Measurements from ENCODE around the gene KCTD19.

DNA sequence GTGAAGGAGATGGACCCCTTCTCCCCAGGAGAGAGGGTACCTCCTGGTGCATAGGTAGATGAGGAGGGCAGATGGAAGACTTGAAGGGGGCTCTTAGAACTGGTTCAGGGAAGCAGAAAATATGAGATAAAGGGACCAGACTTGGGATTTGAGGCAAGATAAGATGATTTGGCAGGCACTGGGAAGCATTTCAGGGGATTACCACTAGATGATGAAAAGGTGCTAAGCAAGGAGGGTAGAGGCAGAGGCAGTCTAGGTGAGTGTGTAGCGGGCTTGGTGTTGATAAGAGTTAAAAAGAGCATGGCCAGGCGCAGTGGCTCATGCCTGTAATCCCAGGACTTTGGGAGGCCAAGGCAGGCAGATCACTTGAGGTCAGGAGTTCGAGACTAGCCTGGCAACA, 63.3 kb downstream of the KCTD19 start:
- TF ChIP-seq FOXK1 (CRISPR knock-in tag; IDR thresholded peaks at IDR 0.05) (no peak), TEAD1 (CRISPR knock-in tag; IDR thresholded peaks at IDR 0.05) (no peak), SP1 (CRISPR knock-in tag; conservative IDR thresholded peaks at IDR 0.05) (no peak), ELF4 (CRISPR knock-in tag; IDR thresholded peaks at IDR 0.05; ENCODE audit: low read depth) (no peak), NFATC4 (CRISPR knock-in tag; IDR thresholded peaks at IDR 0.05) (no peak), PRRX2 (CRISPR knock-in tag; IDR thresholded peaks at IDR 0.05) (no peak), ZNF138 (CRISPR knock-in tag; conservative IDR thresholded peaks at IDR 0.05) (no peak), IRF2 (CRISPR knock-in tag; IDR thresholded peaks at IDR 0.05; ENCODE audit: borderline replicate concordance, low read depth) (no peak)
- TF ChIP-seq, protein P1, sequence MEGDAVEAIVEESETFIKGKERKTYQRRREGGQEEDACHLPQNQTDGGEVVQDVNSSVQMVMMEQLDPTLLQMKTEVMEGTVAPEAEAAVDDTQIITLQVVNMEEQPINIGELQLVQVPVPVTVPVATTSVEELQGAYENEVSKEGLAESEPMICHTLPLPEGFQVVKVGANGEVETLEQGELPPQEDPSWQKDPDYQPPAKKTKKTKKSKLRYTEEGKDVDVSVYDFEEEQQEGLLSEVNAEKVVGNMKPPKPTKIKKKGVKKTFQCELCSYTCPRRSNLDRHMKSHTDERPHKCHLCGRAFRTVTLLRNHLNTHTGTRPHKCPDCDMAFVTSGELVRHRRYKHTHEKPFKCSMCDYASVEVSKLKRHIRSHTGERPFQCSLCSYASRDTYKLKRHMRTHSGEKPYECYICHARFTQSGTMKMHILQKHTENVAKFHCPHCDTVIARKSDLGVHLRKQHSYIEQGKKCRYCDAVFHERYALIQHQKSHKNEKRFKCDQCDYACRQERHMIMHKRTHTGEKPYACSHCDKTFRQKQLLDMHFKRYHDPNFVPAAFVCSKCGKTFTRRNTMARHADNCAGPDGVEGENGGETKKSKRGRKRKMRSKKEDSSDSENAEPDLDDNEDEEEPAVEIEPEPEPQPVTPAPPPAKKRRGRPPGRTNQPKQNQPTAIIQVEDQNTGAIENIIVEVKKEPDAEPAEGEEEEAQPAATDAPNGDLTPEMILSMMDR (IDR thresholded peaks at IDR 0.05) = no peak
- TF ChIP-seq, protein P2, sequence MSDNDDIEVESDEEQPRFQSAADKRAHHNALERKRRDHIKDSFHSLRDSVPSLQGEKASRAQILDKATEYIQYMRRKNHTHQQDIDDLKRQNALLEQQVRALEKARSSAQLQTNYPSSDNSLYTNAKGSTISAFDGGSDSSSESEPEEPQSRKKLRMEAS (CRISPR knock-in tag; IDR thresholded peaks at IDR 0.05) = no peak
- TF ChIP-seq, protein P3, sequence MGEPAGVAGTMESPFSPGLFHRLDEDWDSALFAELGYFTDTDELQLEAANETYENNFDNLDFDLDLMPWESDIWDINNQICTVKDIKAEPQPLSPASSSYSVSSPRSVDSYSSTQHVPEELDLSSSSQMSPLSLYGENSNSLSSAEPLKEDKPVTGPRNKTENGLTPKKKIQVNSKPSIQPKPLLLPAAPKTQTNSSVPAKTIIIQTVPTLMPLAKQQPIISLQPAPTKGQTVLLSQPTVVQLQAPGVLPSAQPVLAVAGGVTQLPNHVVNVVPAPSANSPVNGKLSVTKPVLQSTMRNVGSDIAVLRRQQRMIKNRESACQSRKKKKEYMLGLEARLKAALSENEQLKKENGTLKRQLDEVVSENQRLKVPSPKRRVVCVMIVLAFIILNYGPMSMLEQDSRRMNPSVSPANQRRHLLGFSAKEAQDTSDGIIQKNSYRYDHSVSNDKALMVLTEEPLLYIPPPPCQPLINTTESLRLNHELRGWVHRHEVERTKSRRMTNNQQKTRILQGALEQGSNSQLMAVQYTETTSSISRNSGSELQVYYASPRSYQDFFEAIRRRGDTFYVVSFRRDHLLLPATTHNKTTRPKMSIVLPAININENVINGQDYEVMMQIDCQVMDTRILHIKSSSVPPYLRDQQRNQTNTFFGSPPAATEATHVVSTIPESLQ (CRISPR knock-in tag; IDR thresholded peaks at IDR 0.05) = no peak
- TF ChIP-seq, protein P4, sequence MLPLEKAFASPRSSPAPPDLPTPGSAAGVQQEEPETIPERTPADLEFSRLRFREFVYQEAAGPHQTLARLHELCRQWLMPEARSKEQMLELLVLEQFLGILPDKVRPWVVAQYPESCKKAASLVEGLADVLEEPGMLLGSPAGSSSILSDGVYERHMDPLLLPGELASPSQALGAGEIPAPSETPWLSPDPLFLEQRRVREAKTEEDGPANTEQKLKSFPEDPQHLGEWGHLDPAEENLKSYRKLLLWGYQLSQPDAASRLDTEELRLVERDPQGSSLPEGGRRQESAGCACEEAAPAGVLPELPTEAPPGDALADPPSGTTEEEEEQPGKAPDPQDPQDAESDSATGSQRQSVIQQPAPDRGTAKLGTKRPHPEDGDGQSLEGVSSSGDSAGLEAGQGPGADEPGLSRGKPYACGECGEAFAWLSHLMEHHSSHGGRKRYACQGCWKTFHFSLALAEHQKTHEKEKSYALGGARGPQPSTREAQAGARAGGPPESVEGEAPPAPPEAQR (CRISPR knock-in tag; IDR thresholded peaks at IDR 0.05) = no peak
- TF ChIP-seq, protein P5, sequence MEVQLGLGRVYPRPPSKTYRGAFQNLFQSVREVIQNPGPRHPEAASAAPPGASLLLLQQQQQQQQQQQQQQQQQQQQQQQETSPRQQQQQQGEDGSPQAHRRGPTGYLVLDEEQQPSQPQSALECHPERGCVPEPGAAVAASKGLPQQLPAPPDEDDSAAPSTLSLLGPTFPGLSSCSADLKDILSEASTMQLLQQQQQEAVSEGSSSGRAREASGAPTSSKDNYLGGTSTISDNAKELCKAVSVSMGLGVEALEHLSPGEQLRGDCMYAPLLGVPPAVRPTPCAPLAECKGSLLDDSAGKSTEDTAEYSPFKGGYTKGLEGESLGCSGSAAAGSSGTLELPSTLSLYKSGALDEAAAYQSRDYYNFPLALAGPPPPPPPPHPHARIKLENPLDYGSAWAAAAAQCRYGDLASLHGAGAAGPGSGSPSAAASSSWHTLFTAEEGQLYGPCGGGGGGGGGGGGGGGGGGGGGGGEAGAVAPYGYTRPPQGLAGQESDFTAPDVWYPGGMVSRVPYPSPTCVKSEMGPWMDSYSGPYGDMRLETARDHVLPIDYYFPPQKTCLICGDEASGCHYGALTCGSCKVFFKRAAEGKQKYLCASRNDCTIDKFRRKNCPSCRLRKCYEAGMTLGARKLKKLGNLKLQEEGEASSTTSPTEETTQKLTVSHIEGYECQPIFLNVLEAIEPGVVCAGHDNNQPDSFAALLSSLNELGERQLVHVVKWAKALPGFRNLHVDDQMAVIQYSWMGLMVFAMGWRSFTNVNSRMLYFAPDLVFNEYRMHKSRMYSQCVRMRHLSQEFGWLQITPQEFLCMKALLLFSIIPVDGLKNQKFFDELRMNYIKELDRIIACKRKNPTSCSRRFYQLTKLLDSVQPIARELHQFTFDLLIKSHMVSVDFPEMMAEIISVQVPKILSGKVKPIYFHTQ (CRISPR knock-in tag; IDR thresholded peaks at IDR 0.05) = no peak
- TF ChIP-seq, protein P6, sequence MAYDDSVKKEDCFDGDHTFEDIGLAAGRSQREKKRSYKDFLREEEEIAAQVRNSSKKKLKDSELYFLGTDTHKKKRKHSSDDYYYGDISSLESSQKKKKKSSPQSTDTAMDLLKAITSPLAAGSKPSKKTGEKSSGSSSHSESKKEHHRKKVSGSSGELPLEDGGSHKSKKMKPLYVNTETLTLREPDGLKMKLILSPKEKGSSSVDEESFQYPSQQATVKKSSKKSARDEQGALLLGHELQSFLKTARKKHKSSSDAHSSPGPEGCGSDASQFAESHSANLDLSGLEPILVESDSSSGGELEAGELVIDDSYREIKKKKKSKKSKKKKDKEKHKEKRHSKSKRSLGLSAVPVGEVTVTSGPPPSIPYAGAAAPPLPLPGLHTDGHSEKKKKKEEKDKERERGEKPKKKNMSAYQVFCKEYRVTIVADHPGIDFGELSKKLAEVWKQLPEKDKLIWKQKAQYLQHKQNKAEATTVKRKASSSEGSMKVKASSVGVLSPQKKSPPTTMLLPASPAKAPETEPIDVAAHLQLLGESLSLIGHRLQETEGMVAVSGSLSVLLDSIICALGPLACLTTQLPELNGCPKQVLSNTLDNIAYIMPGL (CRISPR knock-in tag; IDR thresholded peaks at IDR 0.05) = no peak

All from WTC11 (cell line).